Astrocyte (in vitro differentiated cells and primary cell): ENCODE results near the gene TPD52L1.

Source experiments
- CTCF ChIP-seq: IDR thresholded peaks from 2 replicates; pipeline ENCODE4 v1.5.1; 2011; ENCODE audit warnings: low read depth, mild to moderate bottlenecking, inconsistent platforms, low read length, moderate library complexity; ENCODE audit not compliant: insufficient read depth
- EZH2 ChIP-seq: IDR thresholded peaks from 2 replicates; pipeline ENCODE4 v1.6.1; 2012; ENCODE audit warnings: mild to moderate bottlenecking, low read length, inconsistent platforms; ENCODE audit not compliant: insufficient read depth

GRCh38 chr6:125154761-125155135 is 1.2 kb downstream of the TPD52L1 start:
- TF ChIP-seq CTCF = peak; percentile 26
- TF ChIP-seq EZH2 = no peak
